HG02623 (cell line): Measurements from ENCODE around the gene SHH.
"Not testable (repeated sequence)": the region's sequence is repeated elsewhere in the genome, so short reads cannot be mapped to it uniquely, and the experiment has no call there.

Source experiments
- ATAC-seq: cut with Tn5 transposase; IDR thresholded peaks from one replicate; pipeline ENCODE4 v1.9.1; 2021; ENCODE audit warnings: moderate library complexity; ENCODE audit not compliant: unreplicated experiment

Gene SHH

DNA sequence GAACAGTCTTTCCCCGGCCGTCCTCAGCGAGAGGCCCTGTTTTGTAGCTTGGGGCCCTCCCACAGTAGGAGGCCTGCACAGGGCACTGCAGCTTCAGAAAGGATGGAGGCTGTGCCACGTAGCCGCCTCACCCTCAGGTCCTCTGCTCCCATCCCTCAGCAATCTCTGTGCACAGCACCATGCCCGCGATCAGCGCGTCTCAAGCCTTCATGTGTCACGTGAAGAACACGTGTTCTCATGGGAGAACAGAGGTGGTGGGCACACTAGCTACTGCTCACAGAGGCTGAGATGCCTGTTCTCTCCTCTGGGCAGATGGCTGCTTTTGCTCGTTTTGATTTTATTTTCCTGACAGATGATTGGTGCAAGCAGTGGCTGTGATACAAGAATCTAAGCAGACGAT lies 8.5 kb upstream of the SHH start:
- ATAC-seq: no peak

GRCh38 chr7:155820246-155820645 lies 8.0 kb upstream of the SHH start:
- no peak for ATAC-seq

GRCh38 chr7:155819186-155819585 lies 6.9 kb upstream of the SHH start:
- no peak for ATAC-seq

- no peak for ATAC-seq
These were observed 6.5 kb upstream of the SHH start for GRCh38 chr7:155818820-155819168.

DNA sequence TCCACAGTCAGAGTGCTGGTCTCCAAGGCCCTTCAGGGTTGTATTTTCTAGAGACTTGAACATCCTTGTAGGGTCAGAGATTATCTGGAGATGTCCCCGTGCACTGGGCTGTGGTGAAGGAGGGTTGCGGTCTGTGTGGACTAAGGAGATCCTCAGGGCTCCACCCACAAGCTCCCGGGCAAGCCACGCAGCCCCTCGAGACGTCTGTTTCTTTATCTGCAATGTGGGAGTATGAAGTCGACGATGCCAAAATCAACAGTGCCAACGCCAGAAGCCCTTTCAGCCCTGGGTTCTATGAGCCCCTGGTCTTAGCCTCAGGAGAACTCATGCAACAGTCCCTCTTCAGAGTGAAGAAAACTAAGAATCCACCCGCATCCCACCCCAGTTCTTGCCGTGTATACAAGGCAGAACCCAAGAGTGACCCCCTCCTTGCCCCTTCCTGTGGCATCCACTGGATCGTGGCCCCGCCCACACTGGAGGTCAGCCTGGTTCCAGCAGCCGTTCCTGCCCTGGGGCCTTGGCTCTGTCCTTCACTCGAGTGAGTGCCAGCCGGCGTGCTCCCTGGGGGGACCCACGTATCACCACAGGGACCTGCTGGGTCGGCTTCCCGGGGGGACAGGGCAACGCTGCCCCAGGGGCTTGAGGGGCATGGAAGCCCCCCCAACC lies 6.0 kb upstream of the SHH start:
- no peak for ATAC-seq

- ATAC-seq: not testable (repeated sequence)
These were observed 5.3 kb upstream of the SHH start for GRCh38 chr7:155817515-155817914.

GRCh38 chr7:155816996-155817395 lies 4.7 kb upstream of the SHH start:
- ATAC-seq: no peak

DNA sequence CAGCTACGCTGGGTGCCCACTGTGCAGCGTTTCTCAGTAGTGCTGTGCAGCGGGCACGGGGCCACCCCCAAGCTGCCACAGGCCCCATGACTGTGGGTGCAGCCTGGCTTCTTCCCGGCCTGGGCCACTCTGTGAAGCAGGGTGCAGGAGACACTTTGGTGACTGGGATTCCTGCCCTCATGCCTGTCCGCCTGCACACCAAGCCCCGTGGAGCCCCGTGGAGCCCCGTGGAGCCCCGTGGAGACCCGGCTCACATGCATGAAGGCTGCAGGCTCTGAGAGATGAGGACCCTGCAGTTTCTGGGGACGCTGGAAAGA lies 3.9 kb upstream of the SHH start:
- no peak for ATAC-seq

GRCh38 chr7:155815332-155816191 lies 3.3 kb upstream of the SHH start:
- ATAC-seq: peak; percentile 76

DNA sequence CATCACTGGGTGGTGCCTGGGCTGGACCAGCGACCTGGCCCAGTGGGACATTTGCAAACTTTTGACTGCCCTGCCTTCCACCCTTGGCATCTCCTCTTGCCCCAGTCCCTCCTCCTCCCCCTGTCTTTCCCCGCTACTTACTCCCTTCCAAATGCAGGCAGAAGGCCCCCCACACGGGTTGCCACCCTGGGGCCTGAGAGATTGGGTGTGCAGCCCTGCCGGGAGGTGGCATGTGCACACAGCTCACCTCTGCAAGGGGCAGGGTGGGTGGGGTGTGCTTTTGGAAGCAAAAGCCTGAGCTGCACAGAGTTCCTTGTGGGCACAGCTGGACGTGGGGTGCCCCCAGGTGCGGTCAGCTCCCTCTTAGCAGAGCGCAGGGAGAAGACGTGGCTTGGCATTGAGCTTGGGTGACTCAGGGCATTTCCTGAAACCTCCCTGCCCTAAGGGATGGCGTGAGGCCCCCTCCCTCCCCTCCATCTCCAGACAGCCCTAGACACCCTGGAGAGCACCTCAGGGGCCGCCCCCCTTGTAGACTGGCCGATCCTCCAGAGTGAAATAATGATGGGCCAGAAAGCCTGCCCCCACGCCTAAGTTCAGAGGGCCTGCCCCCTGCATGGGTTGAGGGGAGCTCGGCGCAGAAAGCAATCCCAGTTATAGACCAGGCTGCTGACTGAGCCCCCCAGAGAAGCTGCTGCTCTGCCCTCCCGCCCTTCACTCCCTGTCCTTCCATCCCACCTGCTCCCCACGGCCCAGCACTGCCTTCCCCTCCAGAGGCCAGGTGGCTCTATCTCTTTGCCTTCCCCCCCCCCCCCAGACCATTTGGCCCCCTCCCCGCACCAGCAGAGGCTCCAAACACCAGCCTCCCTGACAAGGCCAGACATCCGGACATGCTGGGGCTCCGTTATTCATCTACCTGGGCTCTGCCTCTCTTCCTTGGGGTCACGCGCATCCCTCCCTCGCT lies 2.3 kb upstream of the SHH start:
- no peak for ATAC-seq

GRCh38 chr7:155813546-155814315 lies 1.5 kb upstream of the SHH start:
- no peak for ATAC-seq

DNA sequence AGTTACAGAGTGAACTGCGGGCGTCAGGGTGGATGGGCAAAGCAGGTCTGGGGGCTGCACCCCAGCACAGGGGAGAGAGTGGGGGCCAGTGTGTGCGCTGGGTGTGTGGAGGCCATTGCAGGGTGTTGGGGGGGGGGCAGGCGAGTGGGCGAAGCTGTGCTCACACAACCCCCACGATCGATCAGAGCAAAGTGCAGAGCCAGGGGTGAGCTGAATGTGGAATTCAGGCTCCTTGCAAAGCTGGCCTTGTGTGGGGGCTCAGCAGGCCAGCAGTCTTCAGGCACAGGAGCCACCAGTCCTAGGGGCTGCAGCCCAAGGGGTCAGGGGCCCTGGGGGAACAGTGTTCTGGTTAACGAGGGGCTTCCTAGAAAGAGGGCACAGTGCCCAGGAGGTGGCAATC lies 862 bp upstream of the SHH start:
- no peak for ATAC-seq

- ATAC-seq: no peak
These were observed 736 bp downstream of the SHH start for GRCh38 chr7:155811560-155811894.

DNA sequence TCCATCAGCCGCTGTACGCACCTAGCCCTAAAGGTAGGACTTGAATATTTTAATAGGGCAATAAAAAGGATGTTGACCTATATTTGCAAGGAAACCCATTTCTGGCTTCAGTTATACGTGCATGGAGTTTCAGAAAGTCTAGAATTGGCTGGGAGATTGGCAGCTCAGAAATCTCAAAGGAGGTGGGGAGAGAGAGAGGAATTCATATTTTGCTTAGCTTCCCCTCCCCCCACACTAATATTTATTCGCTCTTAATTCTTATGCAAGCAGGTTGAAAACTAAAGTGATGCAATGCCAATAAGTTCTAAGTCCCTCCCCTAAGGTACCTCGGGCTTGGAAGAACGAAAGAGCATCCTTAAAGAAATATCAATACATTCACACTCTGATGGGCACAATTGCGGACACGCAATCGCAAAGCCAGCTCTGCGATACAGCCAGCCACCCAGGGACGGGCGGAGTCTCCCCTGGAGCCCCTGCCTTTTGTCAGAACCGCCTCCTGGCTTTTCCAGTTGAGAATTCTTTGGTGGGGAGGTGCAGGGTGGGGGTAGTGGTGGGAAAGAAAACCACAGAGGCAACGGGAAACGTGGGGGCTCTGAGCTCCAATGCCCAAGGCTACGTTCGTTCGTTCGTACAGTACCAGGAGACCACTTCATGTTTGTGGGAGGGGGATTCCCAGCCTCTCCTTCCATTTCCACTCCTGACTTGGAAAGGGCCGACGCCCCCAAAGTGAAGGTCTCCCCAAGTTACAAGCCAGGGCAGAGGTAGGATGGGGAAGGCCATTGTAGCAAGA lies 1.3 kb downstream of the SHH start:
- ATAC-seq: no peak

DNA sequence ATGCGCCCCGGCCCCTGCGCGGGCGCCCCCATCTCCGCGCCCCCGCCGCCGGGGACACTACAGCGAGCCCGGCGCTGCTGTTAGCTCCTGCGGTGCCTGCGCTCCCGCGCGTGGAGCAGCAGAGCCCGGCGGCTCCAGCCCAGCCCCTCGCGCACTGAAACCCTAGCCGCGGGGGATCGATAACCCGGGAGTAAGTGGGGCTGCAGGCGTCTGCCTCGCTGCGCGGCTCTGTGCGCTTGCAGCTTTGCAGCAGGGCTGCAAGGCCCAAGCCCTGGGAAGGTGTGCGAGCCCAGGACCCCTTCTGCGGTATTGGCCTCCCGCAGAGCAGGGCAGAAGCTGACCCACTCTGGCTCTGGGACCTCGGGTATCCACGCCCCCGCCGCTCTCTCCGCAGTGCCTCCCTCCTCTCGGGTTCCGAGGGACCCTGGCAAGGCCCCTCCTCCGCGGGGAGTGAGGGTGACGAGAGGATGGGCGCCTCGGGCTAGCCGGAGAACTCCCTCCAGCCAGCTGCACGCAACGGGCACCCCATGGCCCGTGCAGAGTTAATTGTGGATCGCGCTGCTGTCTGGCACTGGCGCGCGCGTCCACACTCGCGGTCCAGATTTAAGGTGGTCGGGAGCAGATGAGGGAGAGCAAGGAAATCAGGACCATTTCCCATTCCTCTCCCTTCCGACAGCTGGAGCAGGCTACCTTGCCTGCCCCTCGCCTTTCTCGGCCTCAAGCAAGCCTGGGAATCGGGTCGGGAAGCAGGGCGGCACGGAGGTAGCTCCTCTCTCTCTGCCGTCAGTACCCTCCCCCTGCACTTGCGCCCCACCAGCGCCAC lies 2.1 kb downstream of the SHH start:
- ATAC-seq: no peak

DNA sequence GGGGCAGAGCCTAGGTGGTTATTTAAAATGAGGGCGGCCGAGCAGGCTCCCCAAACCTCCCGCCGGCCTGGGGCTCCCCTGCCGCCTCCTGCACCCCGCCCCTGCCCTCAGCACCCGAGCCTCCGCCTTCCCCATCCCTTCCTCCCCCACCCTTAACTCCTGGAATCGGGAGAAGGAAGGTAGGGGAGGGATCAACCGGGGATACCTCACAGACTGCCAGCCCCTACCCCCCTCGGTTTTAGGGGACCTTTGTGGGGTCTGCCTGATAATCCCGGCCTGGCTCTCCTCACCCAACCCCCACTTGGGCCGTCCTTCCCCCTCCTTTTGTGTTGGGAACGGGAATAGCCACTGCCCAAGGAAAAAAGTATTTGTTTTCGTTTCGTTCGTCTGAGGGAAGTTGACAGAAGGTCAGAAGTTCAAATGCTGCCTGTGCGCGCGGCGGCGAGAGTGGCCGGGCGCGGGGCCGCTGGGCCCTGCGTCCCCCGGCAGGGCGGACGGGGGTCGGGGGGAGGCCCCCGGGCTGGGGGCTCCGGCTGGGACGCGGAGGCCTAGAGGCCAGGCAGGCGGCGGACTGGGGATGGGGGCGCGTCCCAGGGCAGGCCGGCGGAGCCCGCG lies 2.8 kb downstream of the SHH start:
- ATAC-seq: no peak

- no peak for ATAC-seq
These were observed 3.5 kb downstream of the SHH start for GRCh38 chr7:155808549-155809331.
